Adrenal gland (tissue), 5 donors: ENCODE measurements around the gene FADS3.

Experiments
- POLR2A ChIP-seq, 2 donors: fragments of 450-650 bp; IDR thresholded peaks; one replicate each; pipeline ENCODE4 v1.6.1; 2017; ENCODE audit warnings: antibody characterized with exemption in 2 of 2, mild to moderate bottlenecking in 2 of 2, moderate library complexity in 1 of 2
- TF ChIP-seq, protein P1 (sequence below), 6 experiments: fragments of 450-650 bp in 4 of 6; fragments of 200-600 bp in 2 of 6; sonication (generic) in 1 of 6; IDR thresholded peaks; 1 replicate in 5 of 6; 2 replicates in 1 of 6; pipeline versions ENCODE4 v1.5.1 to v1.8.0; 2016 to 2021; ENCODE audit warnings: antibody characterized with exemption in 6 of 6, mild to moderate bottlenecking in 2 of 6, moderate library complexity in 1 of 6
- donor health status: DM: no; HTN: no; CAD: no.

DNA sequence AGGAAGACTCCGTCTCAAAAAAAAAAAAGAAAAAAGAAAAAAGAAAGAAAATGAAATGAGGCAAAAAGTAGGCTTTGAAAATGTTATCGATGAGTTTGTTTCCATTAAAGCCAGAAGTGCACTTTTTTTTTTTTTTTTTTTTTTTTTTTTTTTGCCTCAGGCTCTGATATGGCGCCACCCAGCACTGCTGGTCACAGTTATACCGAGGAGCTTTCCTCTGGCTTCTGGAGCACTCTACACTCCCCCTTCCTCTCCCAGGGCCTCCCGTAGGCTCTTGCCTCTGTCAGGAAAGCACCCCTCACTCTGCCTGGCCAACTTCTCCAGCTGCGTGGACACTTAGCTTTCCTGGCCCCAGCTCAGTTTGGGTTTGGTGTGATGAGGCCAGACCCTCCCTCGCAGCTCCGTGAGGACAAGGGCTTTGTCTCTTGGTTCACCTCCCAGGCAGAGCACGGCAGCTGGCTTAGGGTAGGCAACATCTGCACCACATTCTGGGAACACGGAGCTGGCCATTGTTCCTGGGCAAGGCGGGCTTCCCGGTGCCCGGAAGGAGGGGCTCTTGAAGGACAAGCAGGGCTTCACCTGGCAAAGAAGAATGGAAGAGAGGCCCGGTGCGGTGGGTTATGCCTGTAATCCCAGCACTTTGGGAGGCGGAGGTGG is 46.3 kb downstream of the FADS3 start:
- TF ChIP-seq, protein P1, sequence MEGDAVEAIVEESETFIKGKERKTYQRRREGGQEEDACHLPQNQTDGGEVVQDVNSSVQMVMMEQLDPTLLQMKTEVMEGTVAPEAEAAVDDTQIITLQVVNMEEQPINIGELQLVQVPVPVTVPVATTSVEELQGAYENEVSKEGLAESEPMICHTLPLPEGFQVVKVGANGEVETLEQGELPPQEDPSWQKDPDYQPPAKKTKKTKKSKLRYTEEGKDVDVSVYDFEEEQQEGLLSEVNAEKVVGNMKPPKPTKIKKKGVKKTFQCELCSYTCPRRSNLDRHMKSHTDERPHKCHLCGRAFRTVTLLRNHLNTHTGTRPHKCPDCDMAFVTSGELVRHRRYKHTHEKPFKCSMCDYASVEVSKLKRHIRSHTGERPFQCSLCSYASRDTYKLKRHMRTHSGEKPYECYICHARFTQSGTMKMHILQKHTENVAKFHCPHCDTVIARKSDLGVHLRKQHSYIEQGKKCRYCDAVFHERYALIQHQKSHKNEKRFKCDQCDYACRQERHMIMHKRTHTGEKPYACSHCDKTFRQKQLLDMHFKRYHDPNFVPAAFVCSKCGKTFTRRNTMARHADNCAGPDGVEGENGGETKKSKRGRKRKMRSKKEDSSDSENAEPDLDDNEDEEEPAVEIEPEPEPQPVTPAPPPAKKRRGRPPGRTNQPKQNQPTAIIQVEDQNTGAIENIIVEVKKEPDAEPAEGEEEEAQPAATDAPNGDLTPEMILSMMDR (IDR thresholded peaks at IDR 0.05) = no peak
- TF ChIP-seq POLR2A (IDR thresholded peaks at IDR 0.05) = no peak
